GM18517 (cell line): ENCODE results near the gene ATF3.

Source experiments
- ATAC-seq: cut with Tn5 transposase; IDR thresholded peaks from one replicate; pipeline ENCODE4 v1.9.1; 2021; ENCODE audit warnings: mild to moderate bottlenecking, moderate library complexity; ENCODE audit not compliant: unreplicated experiment

ATF3 gene

DNA sequence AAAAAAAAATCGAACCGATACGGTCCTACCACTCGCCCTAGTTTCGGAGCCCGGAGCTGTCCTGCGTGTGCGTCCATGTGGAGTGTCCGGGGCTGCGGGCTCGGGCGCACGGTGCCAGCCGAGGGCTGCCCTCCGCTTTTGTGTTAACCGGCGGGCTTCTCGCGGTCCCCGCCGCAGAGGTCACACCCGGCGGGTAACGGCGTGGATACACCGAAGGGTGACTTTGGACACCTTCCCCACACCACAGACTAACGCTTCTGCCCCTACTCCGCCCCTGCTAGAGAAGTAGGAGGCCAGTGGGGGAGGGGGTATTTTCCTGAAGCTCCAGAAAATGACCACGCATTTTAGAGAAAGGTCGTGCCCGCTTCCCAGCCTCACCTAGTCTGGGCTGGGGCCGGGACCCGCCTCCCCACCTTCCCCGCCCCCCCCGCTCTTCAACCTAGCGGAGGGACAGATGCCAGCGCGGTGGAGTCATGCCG, 609 bp upstream of the ATF3 start:
- ATAC-seq: peak; percentile 4

DNA sequence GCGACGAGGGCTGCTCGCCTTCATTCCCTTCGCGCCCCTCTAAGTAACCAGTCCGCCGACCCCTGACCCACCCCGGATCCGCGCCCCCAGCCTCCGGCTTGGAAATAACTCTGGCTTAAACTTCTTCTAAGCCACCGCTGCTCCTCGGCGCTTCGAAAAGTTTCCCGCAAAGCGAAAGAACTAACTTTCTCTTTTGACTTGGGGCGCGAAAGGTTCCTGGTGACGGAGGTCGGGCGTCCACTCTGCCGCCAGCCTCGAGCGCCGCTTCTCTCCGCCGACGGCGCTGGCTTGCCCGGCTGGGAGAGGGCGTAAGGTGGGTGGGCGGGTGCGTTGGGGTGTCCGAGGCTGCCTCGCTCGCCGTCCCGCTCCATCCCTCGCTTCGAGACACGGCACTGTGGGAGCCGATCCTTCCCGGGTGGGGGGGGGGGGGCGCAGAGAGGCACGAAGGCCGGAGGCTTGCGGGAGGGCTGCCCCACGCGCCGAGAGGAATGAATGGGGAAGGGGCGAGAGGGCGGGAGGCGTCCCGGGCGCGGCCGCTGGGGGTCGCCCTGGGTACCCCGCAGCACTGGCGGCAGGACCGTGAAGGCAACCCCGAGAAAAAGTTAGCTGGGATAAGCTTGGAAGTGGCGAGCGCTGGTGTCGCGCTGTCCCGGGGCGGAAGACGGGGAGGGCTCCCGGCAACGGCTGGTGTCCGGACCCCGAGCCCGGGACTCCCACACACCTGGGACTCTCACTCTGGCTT, 569 bp downstream of the ATF3 start:
- peak; percentile 10 for ATAC-seq

DNA sequence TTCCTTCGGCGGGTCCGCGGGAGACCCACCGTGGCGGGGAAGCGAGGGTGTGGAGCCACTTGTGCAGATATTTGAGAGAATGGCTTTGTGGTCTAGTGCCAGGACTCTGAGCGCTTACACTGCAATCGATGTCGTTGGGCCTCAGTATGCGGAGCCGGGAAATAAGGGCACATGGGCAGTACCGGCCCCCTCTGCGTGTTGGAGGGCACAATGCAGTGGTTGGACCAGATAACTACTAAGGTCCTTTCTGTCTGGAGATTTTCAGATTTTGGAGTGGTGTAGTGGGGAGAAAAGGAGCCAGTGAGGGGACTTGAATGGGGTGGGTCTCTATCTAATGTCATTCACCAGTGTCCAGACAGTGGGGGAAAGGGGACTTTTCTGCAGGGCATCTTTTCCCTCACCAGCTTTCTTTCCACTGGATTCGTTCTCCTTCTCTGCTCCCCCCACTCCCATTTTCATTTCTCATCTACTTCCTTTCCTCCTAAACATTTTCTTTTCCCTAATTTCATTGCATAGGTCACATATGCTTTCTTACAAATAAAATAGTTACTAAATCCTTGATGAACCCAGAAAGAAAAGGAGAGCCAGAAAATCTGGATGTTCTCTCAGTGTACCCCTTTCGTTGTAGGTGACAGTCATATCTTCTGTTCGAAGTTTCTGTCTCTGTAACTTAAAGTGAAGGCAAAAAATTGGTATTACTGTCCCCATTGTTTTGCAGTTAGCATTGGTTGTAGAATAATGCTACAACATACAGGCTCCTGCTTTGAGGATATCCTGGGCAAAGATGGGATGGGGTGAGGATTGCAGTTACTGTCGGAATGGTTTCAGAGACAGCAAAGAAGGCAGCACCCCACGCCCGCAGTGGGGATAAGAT, 1.4 kb downstream of the ATF3 start:
- ATAC-seq: no peak

DNA sequence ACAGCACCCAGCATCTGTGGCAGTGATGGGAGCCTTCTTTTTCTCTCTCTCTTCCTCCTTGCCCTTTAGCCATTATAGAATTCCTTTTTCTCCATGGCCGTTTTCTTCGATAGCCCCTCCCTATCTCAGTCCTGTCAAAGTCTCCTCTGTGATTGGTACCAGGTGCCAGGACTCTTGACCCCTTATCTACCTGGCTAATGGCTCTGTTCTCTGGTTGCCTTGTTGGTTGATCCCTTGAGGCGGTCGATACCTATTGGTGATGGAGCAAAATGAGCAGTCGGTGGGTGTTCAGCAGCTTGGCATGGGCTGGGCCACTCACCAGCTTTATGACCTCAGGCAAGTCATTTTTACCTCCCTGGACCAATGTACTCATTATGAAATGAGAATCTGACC, 2.0 kb downstream of the ATF3 start:
- ATAC-seq: no peak

DNA sequence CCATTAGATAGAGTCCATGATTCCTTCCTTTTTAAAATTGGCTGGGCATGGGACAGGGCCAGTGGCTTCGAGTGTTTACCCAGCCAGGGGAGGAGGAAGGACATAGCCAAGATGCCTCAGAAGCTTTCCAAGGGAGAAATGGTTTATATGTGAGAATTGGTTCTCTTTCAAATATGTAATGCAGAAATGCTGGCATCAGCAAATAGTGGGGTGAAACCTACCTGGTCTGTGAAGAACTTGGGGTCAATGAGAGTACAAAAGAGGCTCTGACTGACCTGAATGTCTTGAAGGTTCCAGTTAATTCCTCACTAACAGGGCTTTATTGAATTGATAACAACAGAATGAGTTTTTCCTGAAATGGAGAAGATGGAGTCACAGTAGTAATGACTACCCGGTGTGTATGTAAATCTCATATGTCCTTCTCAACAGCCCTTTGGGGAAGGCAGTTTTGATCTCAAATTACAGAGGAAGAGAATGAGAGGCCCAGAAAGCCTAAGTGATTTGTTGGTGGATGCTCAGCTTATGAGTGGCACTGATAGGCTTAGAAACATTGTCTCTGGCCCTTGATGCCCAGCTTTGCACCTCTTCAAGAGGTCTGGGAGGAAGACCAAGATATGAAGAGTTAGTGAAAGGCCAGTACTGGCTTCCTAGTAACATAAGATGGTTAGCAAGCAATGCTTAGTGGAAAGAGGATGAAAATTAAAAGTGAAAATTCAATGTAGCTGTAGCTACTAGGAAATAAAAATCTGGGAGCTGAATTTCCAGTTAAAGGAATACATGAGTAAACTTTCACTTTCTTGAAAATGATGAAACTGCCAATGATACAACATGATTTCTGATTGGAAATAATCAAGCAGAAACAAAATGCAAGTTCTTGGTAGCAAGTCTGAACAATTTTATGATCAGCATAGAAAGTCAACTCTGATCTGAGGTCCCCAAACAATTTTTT, 2.7 kb downstream of the ATF3 start:
- no peak for ATAC-seq

DNA sequence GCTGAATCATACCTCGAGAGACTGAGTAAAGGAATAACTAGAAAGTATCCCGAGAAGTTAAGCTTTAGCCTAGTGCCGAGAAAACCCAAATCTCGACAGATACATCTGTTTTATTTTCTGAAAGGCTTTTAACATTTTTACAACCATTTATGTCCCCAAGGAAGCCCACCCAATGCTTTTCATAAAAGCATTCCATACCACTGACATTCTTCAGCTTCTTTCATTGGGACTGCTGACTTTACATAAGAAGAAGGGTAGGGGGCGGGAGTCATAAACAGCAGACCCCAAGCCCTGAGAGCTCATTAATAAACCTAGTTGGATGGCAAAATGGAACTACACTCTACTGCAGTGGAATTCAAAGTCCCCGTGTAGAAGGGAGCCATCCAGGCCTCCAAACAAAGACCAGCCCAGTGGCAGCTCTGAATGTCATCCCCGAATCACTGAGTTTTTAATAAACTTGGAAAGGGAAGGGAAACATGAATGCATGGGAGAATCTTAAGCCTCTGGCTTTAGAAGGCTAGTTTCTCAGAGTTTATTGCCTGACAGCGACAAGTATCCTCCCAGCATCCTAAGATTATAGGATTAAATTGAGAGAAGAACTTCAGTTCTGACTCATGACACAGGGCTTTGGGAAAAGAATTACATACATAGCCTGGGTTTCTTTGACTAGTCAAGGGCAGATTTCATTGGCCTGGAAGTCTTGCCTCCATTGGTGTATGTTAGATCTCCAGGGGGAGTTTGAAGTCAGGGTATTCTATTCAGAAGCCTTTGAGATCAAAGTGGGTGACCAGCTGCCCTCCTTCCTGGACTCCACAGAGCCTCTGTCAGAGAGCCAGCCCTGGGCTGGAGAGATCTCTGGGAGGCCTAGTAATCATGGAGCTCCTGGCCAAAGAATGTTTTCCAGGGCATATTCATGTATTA, 3.7 kb downstream of the ATF3 start:
- no peak for ATAC-seq

DNA sequence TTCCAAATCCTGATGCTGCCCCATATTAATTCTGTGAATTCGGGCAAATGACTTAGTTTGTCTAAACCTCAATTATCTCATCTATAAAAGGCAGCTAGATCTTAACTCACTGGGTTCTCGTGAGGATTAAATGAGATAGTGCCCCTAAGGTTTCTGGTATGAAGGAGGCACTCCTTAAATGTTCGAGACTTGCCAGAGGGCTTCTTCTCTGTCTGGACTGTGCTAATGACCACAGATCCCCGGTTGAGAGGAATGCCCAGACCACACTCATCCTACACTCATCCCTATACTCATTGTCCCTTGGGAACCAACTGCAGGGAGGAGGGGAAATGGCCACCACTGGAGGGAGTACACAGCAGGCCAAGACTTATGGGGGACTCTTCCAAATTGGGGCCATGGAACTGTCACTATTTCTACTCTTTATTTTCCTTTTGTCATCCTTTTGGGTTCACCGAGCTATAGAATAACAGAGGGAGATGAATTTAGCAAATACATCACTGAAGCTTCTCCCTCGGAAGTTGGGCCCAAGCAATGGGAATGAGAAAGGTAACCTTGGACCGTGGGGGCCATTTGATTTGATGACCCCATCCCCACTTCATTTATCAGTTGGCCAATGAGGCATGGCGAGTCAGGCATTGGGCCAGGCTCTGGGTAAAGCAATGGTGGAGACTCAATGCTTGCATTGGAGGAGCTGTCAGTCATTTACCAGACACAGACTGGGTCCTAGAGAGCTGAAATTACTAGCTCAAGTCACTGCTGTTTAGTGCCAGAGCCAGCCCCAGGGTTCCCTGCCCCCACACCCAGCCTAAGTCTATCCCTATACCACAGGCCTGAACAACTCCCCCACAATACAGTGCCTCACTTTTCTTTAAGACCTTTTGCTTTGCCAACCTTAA, 5.1 kb downstream of the ATF3 start:
- ATAC-seq: no peak

DNA sequence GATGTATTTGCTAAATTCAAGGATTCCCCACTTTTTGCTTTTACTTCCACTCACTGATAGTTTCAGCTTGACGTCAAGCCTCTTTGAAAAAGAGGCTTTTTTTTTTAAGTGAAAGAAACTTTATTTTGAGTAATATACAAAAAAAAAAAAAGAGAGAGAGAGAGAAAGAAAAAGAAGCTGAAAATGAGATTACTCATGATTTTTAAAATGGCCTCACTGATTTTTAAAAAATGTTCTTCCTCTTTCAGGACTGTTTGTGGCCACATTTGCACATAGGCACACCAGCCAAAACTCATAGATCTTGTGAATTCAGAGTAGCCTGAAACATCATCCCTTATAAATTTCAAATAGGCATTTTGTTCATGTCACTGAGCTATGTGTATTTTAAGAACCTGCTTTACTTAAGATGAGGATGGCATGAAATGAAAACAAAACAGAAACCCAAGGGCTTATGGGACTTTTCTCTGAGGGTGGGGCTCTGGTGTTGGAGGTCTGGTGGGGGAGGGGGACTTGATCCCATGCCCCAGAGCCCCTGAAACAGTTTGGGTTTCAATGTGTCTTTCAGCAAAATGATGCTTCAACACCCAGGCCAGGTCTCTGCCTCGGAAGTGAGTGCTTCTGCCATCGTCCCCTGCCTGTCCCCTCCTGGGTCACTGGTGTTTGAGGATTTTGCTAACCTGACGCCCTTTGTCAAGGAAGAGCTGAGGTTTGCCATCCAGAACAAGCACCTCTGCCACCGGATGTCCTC, 6.1 kb downstream of the ATF3 start:
- ATAC-seq: no peak

DNA sequence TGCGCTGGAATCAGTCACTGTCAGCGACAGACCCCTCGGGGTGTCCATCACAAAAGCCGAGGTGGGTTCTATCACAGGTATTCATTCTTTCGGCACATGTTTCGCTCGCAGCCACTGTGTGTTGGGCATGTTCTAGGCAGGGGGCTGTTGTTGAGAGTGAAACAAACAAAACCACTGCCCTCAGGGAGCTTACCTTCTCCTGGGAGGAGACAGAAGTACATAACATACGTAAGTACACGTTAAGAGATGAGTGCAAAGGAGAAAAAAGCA, 6.6 kb downstream of the ATF3 start:
- no peak for ATAC-seq

DNA sequence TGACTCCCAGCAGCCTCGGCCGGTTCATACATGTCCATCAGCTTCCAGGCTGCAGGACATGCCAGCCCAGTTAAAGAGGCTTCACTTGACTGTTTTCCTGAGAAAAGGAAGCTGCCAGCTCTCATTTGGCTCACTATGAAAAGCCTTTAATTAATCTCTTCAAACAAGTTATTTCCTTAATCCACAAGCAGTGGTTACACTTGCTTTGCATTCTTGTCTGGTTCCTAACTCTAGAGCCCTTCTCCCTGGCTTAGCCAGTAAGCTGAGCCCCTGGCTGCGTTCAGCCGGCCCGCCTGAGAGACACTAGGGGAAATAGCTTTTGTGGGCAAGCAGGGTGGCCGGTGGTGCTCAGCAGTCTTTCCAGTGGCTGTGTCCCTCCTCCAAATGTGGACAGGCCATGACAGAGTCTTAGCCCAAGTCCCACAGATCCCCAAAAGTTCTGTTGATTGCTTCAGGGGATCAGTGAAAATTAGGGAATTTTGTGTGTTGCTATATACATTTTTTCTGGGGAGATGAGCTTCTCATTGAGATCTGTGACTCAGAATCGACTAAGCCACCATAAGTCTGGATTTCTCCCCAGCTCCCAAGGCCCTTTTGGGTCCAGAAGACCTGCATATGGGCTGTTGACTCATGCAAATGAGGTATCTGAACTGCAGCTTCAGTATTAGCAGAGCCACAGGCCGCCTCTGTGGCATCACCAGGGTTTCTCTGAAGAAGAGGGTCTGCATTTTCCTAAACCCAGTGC, 10.1 kb downstream of the ATF3 start:
- ATAC-seq: no peak

DNA sequence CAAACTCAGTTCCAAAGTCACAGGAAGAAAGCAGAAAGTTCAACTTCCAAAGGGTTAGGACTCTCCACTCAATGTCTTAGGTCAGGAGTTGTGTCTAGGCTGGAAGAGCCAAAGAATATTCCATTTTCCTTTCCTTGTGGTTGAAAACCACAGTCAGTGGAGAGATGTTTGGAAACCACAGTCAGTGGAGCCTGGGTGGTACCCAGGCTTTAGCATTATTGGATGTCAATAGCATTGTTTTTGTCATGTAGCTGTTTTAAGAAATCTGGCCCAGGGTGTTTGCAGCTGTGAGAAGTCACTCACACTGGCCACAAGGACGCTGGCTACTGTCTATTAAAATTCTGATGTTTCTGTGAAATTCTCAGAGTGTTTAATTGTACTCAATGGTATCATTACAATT, 11.7 kb downstream of the ATF3 start:
- ATAC-seq: no peak

DNA sequence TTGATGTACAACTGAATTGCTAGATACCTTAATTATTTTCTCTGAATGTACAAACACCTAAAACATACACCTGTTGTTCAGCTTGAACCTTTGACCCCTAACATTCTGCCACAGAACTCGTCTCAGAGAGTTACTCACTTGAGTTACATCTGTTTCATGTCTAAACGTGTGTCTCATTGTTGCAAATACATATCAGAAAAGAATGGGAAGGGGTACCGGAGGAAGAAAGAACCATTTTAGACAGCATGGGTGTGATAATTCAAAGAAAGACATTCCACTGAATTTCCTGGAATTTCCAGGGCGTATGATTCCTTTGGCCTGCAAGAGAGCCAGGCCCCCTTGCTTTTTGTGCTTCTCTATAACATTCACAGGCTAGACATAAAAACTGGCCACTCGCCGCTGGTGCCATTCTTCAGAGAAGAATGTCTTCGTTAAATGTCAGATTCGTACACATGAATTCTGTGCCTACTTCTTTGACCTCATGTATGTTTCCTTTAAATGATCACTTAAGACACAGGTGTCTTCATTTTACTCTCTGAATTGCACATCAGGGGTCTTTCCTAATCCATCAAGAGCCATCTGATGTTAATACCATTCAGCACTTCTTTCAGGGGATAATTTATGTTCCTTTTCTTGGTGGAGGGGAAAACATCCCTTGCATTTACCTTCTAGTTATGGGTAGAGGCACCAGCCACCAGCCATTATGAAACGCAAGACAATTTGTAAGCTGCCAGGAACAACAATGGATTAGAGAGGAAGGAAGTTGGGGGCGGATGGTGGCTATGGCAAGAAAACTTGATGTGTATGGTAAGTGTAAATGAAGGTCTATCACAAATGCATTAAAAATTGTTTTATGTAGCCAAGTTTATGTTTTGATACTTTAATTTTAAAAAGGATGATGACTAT, 12.7 kb downstream of the ATF3 start:
- no peak for ATAC-seq

DNA sequence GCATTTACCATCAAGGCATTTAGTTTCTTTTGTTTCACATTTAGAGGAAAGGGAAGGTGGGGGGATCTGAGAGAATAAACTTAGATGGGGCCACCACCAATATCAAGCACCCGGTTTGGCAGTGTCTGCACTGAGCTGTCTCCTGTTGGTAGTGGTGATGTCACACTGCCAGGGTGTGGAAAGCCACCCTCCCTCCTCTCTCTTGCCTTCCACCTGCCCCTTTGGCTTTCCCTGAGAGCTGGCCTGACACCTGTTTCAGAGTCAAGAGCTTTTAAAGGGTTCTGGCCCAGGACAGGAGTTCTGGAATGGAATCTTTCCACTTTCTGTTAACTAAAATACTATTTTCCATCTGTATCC, 13.4 kb downstream of the ATF3 start:
- no peak for ATAC-seq

DNA sequence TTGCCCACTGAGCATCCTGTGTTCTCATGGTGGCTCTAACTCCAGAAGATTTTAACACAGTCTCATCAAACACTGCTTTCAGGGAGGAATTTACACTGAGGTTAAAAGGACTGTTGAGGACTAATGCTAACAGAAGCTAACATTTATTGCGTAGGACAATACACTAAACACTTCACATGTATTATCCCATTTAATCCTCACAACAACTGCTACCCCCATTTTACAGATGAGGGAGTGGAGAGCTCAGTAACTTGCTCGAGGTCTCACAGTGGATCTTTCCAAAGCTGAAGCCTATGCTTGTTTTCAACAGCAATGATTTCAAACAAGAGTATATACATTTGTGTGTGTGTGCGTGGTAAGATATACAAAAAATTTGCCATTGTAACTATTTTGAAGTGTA, 13.9 kb downstream of the ATF3 start:
- ATAC-seq: no peak

DNA sequence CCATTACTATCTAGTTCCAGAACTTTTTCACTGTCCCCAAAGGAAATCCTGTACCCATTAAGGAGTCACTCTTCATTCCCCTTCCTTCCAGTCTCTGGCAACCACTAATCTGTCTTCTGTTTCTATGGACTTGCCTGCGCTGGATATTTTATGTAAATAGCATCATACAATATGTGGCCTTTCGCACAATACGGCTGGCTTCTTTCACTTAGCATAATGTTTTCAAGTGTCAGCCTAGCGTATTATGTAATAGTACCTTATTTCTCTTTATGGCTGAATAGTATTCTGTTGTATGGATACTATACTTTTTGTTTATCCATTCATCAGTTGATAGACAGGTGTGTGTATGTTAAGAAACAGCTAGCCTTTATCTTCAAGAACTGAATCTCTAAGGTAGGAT, 14.3 kb downstream of the ATF3 start:
- ATAC-seq: no peak

DNA sequence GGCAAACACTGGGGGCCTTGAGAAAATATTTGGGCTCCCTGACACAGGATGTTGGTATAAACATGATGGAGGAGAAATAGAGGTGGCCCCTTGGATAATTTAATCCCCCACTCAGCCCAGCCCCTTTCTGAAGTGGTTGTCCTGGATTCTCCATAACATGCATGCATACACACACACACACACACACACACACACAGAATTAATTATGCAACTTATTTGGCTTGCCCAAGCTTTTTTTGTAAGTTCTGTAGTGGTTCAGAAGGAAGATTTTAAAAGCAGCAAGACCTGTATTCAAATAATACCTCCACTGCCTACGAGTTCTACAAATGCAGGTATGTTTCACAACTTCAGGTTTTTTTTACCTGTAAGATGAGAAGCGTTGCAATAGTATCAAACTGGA, 15.0 kb downstream of the ATF3 start:
- ATAC-seq: no peak

DNA sequence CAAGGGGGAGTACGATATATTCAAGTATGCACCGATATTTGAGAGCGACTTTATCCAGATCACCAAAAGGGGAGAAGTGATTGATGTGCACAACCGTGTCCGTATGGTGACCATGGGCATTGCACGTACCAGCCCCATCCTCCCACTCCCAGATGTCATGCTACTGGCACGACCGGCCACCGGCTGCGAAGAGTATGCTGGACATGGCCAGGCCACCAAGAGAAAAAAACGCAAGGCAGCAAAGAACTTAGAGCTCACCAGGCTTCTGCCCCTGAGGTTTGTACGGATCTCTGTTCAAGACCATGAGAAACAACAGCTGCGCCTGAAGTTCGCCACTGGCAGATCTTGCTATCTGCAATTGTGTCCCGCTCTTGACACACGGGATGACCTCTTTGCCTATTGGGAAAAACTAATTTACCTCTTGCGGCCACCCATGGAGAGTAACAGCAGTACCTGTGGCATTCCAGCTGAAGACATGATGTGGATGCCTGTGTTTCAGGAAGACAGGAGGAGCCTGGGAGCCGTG, 16.5 kb downstream of the ATF3 start:
- ATAC-seq: no peak
